ENCODE measurements around the gene SHC2. TPM values are rescaled to one million over a fixed set of nuclear protein-coding genes. Genes with fewer than 3 reads are reported as not detected.
"Not testable (repeated sequence)": the region's sequence is repeated elsewhere in the genome, so short reads cannot be mapped to it uniquely, and the experiment has no call there.

SHC2 gene
- total RNA-seq, 2 experiments from 2014 or later, result not detected

GRCh38 chr19:383922-384798 is 76.7 kb downstream of the SHC2 start:
- H3K27me3 Mint-ChIP-seq, result peaks cover 40% of the 10 kb centered on the region
- CTCF ChIA-PET, result interaction anchor here (1.6 kb wide), 2 partner anchors 15 to 126 kb away, joined by 3 to 4 read pairs; no protein-coding TSS in a partner anchor
- H3K9me3 Mint-ChIP-seq, result peaks cover 2% of the 10 kb centered on the region
- no peaks in the 10 kb centered on the region for H3K36me3 Mint-ChIP-seq (ENCODE audit: low read depth)
- no peak overlapping the region for H3K4me3 Mint-ChIP-seq
- DNase-seq, result no peak
- POLR2A ChIA-PET, result no interaction called here
- no peak overlapping the region for H3K27ac Mint-ChIP-seq
- peaks cover 14% of the 10 kb centered on the region for H3K4me1 Mint-ChIP-seq

- Mint-ChIP-seq H3K4me1 (peaks cover 14% of the 10 kb centered on the region), H3K36me3 (ENCODE audit: low read depth) (no peaks in the 10 kb centered on the region), H3K9me3 (peaks cover 2% of the 10 kb centered on the region), H3K27ac (no peak overlapping the region), H3K4me3 (no peak overlapping the region), H3K27me3 (peaks cover 40% of the 10 kb centered on the region)
- no peak for DNase-seq
- POLR2A ChIA-PET, result no interaction called here
- CTCF ChIA-PET, result interaction anchor here (1.0 to 1.6 kb wide), 3 partner anchors 12 to 127 kb away, joined by 3 to 4 read pairs (median 4); no protein-coding TSS in a partner anchor
Observed at GRCh38 chr19:383040-383439, 77.8 kb downstream of the SHC2 start.

GRCh38 chr19:382578-382977 is 78.3 kb downstream of the SHC2 start:
- peak; percentile 33 for DNase-seq
- H3K4me3 Mint-ChIP-seq; H3K36me3 Mint-ChIP-seq (ENCODE audit: low read depth); H3K27ac Mint-ChIP-seq; H3K9me3 Mint-ChIP-seq; POLR2A ChIA-PET: not testable (repeated sequence)
- Mint-ChIP-seq H3K27me3 (peaks cover 38% of the 10 kb centered on the region), H3K4me1 (peaks cover 17% of the 10 kb centered on the region)
- CTCF ChIA-PET, result interaction anchor here (1.0 to 1.3 kb wide), 2 partner anchors 12 to 113 kb away, joined by 3 to 4 read pairs; no protein-coding TSS in a partner anchor

- H3K4me3 Mint-ChIP-seq; H3K27ac Mint-ChIP-seq; H3K36me3 Mint-ChIP-seq (ENCODE audit: low read depth); H3K9me3 Mint-ChIP-seq; DNase-seq; POLR2A ChIA-PET: not testable (repeated sequence)
- CTCF ChIA-PET, result interaction anchor here (1.0 to 1.3 kb wide), 2 partner anchors 11 to 114 kb away, joined by 3 to 4 read pairs; no protein-coding TSS in a partner anchor
- Mint-ChIP-seq H3K27me3 (peaks cover 35% of the 10 kb centered on the region), H3K4me1 (peaks cover 17% of the 10 kb centered on the region)
Observed at GRCh38 chr19:381901-382300, 78.9 kb downstream of the SHC2 start.

- H3K36me3 Mint-ChIP-seq (ENCODE audit: low read depth); H3K9me3 Mint-ChIP-seq; CTCF ChIA-PET; H3K4me3 Mint-ChIP-seq; DNase-seq; H3K27ac Mint-ChIP-seq: not testable (repeated sequence)
- Mint-ChIP-seq H3K4me1 (peaks cover 17% of the 10 kb centered on the region), H3K27me3 (peaks cover 26% of the 10 kb centered on the region)
- POLR2A ChIA-PET, result interaction anchor here (0.7 kb wide), 1 partner anchor 630 kb away, joined by 3 read pairs; no protein-coding TSS in a partner anchor
Observed at GRCh38 chr19:380618-381219, 80.1 kb downstream of the SHC2 start.

- Mint-ChIP-seq H3K36me3 (ENCODE audit: low read depth) (no peaks in the 10 kb centered on the region), H3K27ac (no peak overlapping the region), H3K4me3 (no peak overlapping the region), H3K9me3 (peaks cover 2% of the 10 kb centered on the region), H3K27me3 (peaks cover 18% of the 10 kb centered on the region), H3K4me1 (peaks cover 17% of the 10 kb centered on the region)
- no peak for DNase-seq
- CTCF ChIA-PET, result no interaction called here
- POLR2A ChIA-PET, result no interaction called here
Observed at GRCh38 chr19:379796-380195, 81.0 kb downstream of the SHC2 start.

GRCh38 chr19:378706-379105 is 82.1 kb downstream of the SHC2 start:
- H3K36me3 Mint-ChIP-seq (ENCODE audit: low read depth), result no peaks in the 10 kb centered on the region
- ChIA-PET POLR2A (no interaction called here), CTCF (no interaction called here)
- H3K27me3 Mint-ChIP-seq, result peaks cover 9% of the 10 kb centered on the region
- DNase-seq, result no peak
- no peak overlapping the region for H3K27ac Mint-ChIP-seq
- peaks cover 2% of the 10 kb centered on the region for H3K9me3 Mint-ChIP-seq
- H3K4me1 Mint-ChIP-seq, result peaks cover 15% of the 10 kb centered on the region
- H3K4me3 Mint-ChIP-seq, result no peak overlapping the region

- H3K27me3 Mint-ChIP-seq, result peaks cover 3% of the 10 kb centered on the region
- DNase-seq, result no peak
- no peaks in the 10 kb centered on the region for H3K36me3 Mint-ChIP-seq (ENCODE audit: low read depth)
- CTCF ChIA-PET, result no interaction called here
- no peak overlapping the region for H3K4me3 Mint-ChIP-seq
- peaks cover 10% of the 10 kb centered on the region for H3K4me1 Mint-ChIP-seq
- no peaks in the 10 kb centered on the region for H3K9me3 Mint-ChIP-seq
- H3K27ac Mint-ChIP-seq, result peak overlapping the region; percentile 78
- POLR2A ChIA-PET, result no interaction called here
Observed at GRCh38 chr19:377801-378581, 82.8 kb downstream of the SHC2 start.

GRCh38 chr19:376111-376470 is 84.7 kb downstream of the SHC2 start:
- ChIA-PET CTCF (no interaction called here), POLR2A (no interaction called here)
- no peak overlapping the region for H3K27ac Mint-ChIP-seq
- no peak overlapping the region for H3K4me3 Mint-ChIP-seq
- no peak for DNase-seq
- H3K36me3 Mint-ChIP-seq (ENCODE audit: low read depth), result no peaks in the 10 kb centered on the region
- peaks cover 2% of the 10 kb centered on the region for H3K4me1 Mint-ChIP-seq
- no peaks in the 10 kb centered on the region for H3K9me3 Mint-ChIP-seq
- H3K27me3 Mint-ChIP-seq, result no peaks in the 10 kb centered on the region

- Mint-ChIP-seq H3K36me3 (ENCODE audit: low read depth) (no peaks in the 10 kb centered on the region), H3K27ac (peak overlapping the region; percentile 13), H3K4me3 (no peak overlapping the region), H3K4me1 (peaks cover 2% of the 10 kb centered on the region), H3K27me3 (no peaks in the 10 kb centered on the region), H3K9me3 (no peaks in the 10 kb centered on the region)
- ChIA-PET POLR2A (no interaction called here), CTCF (no interaction called here)
- DNase-seq, result no peak
Observed at GRCh38 chr19:375395-376110, 85.3 kb downstream of the SHC2 start.

- DNase-seq, result no peak
- no peaks in the 10 kb centered on the region for H3K27me3 Mint-ChIP-seq
- ChIA-PET CTCF (no interaction called here), POLR2A (no interaction called here)
- H3K36me3 Mint-ChIP-seq (ENCODE audit: low read depth), result no peaks in the 10 kb centered on the region
- H3K27ac Mint-ChIP-seq, result no peak overlapping the region
- peaks cover 2% of the 10 kb centered on the region for H3K4me1 Mint-ChIP-seq
- no peaks in the 10 kb centered on the region for H3K9me3 Mint-ChIP-seq
- no peak overlapping the region for H3K4me3 Mint-ChIP-seq
Observed at GRCh38 chr19:374886-375235, 86.0 kb downstream of the SHC2 start.

GRCh38 chr19:374183-374885 is 86.5 kb downstream of the SHC2 start:
- Mint-ChIP-seq H3K27ac (no peak overlapping the region), H3K9me3 (no peaks in the 10 kb centered on the region), H3K4me3 (no peak overlapping the region), H3K27me3 (peaks cover 3% of the 10 kb centered on the region), H3K36me3 (ENCODE audit: low read depth) (no peaks in the 10 kb centered on the region), H3K4me1 (peaks cover 2% of the 10 kb centered on the region)
- DNase-seq, result no peak
- ChIA-PET CTCF (no interaction called here), POLR2A (no interaction called here)
